PC-9 (cell line): ENCODE data around the gene CSF3R. TPM values are rescaled to one million over a fixed set of nuclear protein-coding genes. Genes with fewer than 3 reads are reported as not detected.

Source experiments
- BruUV-seq: library from RNA; stranded (reverse); fragments of 400-500 nt; replicated peaks from 2 replicates; lab custom pipeline; 2021; lab: Mats Ljungman, UMichigan
- CTCF ChIA-PET: fragments of 300-600 bp; sonication (Branson Sonifier 250); formaldehyde crosslinking; loops from one replicate; lab custom pipeline; 2022; ENCODE audit warnings: antibody characterized with exemption; lab: Charles Lee
- POLR2A ChIA-PET: fragments of 300-600 bp; sonication (Branson Sonifier 250); formaldehyde crosslinking; loops from one replicate; lab custom pipeline; 2022; ENCODE audit warnings: antibody characterized with exemption; ENCODE audit not compliant: unreplicated experiment; lab: Charles Lee
- DNase-seq, 2 experiments: peaks; one replicate each; pipeline versions ENCODE4 v3.0.0 to v3.0.0-alpha.2; 2015 to 2022; ENCODE audit warnings: mixed read lengths in 1 of 2
- H2AFZ ChIP-seq: fragments of 200-600 bp; sonication (generic); 2 replicates; pipeline ENCODE4 v1.8.1; 2017; ENCODE audit warnings: antibody characterized with exemption
- H3F3A ChIP-seq: fragments of 200-600 bp; sonication (generic); 2 replicates; pipeline ENCODE4 v1.8.1; 2017; ENCODE audit warnings: antibody characterized with exemption, mild to moderate bottlenecking, low read depth; ENCODE audit not compliant: insufficient read depth
- H3K27ac ChIP-seq: fragments of 200-600 bp; sonication (generic); 2 replicates; pipeline ENCODE4 v1.6.1; 2016; ENCODE audit warnings: mixed run types
- H3K27me3 ChIP-seq: fragments of 200-600 bp; sonication (generic); 2 replicates; pipeline ENCODE4 v1.6.1; 2016; ENCODE audit warnings: low read depth, mixed run types; ENCODE audit not compliant: insufficient read depth
- H3K36me3 ChIP-seq: fragments of 200-600 bp; sonication (generic); 2 replicates; pipeline ENCODE4 v1.6.1; 2016; ENCODE audit warnings: low read depth, mixed run types
- H3K4me1 ChIP-seq: fragments of 200-600 bp; sonication (generic); replicated peaks from 2 replicates; pipeline ENCODE4 v1.6.1; 2016; ENCODE audit warnings: mixed run types; ENCODE audit not compliant: insufficient read depth
- H3K4me2 ChIP-seq: fragments of 200-600 bp; sonication (generic); 2 replicates; pipeline ENCODE4 v1.6.1; 2017; ENCODE audit warnings: mixed run types
- H3K4me3 ChIP-seq: fragments of 200-600 bp; sonication (generic); 2 replicates; pipeline ENCODE4 v1.6.1; 2016; ENCODE audit warnings: mixed run types
- H3K79me2 ChIP-seq: fragments of 200-600 bp; sonication (generic); 2 replicates; pipeline ENCODE4 v1.6.1; 2017; ENCODE audit warnings: low read depth, mixed run types
- H3K9me2 ChIP-seq: fragments of 200-600 bp; sonication (generic); 2 replicates; pipeline ENCODE4 v1.8.1; 2017; ENCODE audit warnings: mild to moderate bottlenecking; ENCODE audit not compliant: insufficient read depth
- H3K9me3 ChIP-seq: fragments of 200-600 bp; sonication (generic); 2 replicates; pipeline ENCODE4 v1.8.1; 2016; ENCODE audit warnings: low read depth; ENCODE audit not compliant: insufficient read depth
- H4K20me1 ChIP-seq: fragments of 200-600 bp; sonication (generic); 2 replicates; pipeline ENCODE4 v1.8.1; 2017; ENCODE audit not compliant: insufficient read depth
- EZH2 ChIP-seq: fragments of 200-600 bp; sonication (generic); IDR thresholded peaks from 2 replicates; pipeline ENCODE4 v1.8.0; 2017; ENCODE audit warnings: antibody characterized with exemption, low read depth
- intact Hi-C: fragments of 100-400 bp; cut with micrococcal nuclease; formaldehyde crosslinking; loops from one replicate; pipeline ENCODE4 v1.10.0; 2022; ENCODE audit not compliant: unreplicated experiment
- total RNA-seq: library from RNA; stranded (reverse); gene quantifications from 2 replicates; pipeline ENCODE4 v1.2.3, GENCODE V29; 2021
- TF ChIP-seq, protein P1 (sequence below): fragments of 200-600 bp; sonication (generic); conservative IDR thresholded peaks from 2 replicates; pipeline ENCODE4 v1.6.1; 2017; ENCODE audit warnings: mixed run types, antibody characterized with exemption, mild to moderate bottlenecking, moderate library complexity

The CSF3R gene
- total RNA-seq, 1 experiment from 2014 or later = not detected

DNA sequence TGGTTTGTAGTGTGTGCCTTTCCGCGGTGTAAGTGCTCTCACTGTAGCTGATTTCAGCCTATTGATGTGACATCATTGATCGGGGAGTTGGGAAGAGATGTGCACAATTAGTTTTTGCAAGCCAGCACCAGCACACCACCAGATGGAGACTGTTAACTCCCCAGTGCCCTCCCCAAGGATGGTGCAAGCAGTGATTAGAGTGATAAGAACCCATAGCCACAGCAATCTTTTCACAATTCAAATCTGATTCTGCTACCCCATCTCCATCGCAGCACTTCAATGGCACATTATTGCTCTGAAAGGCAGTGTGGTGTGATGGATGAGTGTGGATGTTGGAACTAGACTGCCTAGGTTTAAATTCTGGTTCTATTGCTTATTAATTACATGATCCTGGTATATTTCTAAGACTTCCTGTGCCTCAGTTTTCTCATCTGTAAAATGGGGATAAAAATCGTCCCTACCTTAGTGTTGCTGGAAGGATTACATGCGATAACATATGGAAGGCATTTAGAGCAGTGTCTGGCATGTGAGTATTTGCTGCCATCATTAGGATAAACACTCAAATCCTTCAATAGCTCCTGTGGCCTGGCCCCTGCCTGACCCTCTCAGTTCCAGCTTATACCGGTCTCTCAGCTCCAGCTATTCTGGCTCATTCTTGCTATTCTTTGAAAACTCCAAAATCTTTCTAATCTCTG, 6.7 kb downstream of the CSF3R start:
- H3K79me2 ChIP-seq = no peaks in the 10 kb centered on the region

DNA sequence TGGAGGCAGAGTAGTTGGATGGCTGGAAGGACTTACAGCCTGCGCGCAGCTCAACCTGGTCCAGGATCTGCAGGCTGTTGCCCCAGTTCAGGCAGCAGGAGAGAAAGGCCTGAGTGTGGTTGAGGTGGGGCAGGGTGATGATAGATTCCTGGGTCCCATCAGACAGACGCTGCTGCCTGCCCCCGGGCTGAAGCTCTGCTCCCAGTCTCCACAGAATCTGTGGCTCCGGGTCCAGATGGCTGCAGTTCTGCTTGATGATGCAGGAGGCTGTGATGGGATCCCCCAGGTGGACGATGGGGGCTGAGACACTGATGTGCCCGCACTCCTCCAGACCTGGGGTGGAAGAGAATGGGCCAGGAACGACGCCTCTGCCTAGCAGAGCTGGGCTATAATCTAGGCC, 7.4 kb downstream of the CSF3R start:
- Histone ChIP-seq H2AFZ (no peak overlapping the region), H3K4me2 (no peak overlapping the region), H3K79me2 (no peaks in the 10 kb centered on the region), H3K4me3 (no peak overlapping the region), H3K27ac (no peak overlapping the region), H3K27me3 (no peaks in the 10 kb centered on the region), H3K9me2 (no peaks in the 10 kb centered on the region), H3K4me1 (peaks cover 18% of the 10 kb centered on the region), H3K9me3 (no peaks in the 10 kb centered on the region), H3K36me3 (no peaks in the 10 kb centered on the region), H3F3A (peaks cover 4% of the 10 kb centered on the region; the same call in 1 of the 2 replicates), H4K20me1 (no peaks in the 10 kb centered on the region)
- BruUV-seq = no TSS peak
- TF ChIP-seq, protein P1, sequence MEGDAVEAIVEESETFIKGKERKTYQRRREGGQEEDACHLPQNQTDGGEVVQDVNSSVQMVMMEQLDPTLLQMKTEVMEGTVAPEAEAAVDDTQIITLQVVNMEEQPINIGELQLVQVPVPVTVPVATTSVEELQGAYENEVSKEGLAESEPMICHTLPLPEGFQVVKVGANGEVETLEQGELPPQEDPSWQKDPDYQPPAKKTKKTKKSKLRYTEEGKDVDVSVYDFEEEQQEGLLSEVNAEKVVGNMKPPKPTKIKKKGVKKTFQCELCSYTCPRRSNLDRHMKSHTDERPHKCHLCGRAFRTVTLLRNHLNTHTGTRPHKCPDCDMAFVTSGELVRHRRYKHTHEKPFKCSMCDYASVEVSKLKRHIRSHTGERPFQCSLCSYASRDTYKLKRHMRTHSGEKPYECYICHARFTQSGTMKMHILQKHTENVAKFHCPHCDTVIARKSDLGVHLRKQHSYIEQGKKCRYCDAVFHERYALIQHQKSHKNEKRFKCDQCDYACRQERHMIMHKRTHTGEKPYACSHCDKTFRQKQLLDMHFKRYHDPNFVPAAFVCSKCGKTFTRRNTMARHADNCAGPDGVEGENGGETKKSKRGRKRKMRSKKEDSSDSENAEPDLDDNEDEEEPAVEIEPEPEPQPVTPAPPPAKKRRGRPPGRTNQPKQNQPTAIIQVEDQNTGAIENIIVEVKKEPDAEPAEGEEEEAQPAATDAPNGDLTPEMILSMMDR = no peak
- TF ChIP-seq EZH2 = no peak
- intact Hi-C loops = no loop called here
- ChIA-PET CTCF (no interaction called here), POLR2A (no interaction called here)
- DNase-seq = no peak

More for the DNA sequence above, 6.7 kb downstream of the CSF3R start:
- Histone ChIP-seq H3F3A (peaks cover 4% of the 10 kb centered on the region; the same call in 1 of the 2 replicates), H3K4me3 (no peak overlapping the region), H3K4me1 (peaks cover 18% of the 10 kb centered on the region), H3K27me3 (no peaks in the 10 kb centered on the region), H4K20me1 (no peaks in the 10 kb centered on the region), H2AFZ (no peak overlapping the region), H3K9me3 (no peaks in the 10 kb centered on the region), H3K4me2 (no peak overlapping the region), H3K36me3 (no peaks in the 10 kb centered on the region), H3K27ac (no peak overlapping the region), H3K9me2 (no peaks in the 10 kb centered on the region)
- no TSS peak for BruUV-seq
- ChIA-PET POLR2A (no interaction called here), CTCF (interaction anchor here (0.7 kb wide), 1 partner anchor 234 kb away, joined by 3 read pairs; no protein-coding TSS in a partner anchor)
- DNase-seq = no peak
- no peak for TF ChIP-seq EZH2
- TF ChIP-seq, protein P1 = no peak
- intact Hi-C loops = no loop called here

DNA sequence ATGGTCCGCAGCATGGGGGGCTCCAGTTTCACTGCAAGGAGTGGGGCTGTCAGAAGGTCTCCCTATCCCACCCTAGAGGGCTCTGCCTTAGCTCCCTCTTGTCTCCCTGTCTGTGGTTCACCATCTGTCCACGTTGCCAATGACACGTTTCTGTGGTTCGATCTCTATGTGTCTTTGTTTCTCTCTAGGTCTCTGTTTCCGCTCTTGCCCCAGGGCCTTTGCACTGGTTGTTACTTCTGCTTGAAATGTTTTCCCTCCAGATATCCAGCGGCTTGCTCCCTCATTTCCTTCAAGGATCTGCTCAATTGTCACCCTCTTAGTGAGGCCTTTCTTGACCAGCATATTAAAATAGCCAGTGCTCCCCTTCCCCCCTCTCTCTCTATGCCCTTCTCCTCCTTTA, 10.1 kb downstream of the CSF3R start:
- DNase-seq = no peak
- Histone ChIP-seq H3K4me2 (no peak overlapping the region), H3K36me3 (no peaks in the 10 kb centered on the region), H3K9me3 (no peaks in the 10 kb centered on the region), H3K27me3 (no peaks in the 10 kb centered on the region), H3K9me2 (no peaks in the 10 kb centered on the region), H2AFZ (no peak overlapping the region), H3K27ac (no peak overlapping the region), H3K4me1 (0 out of 2 replicates have a peak, but pooled peaks cover 8% of the 10 kb centered on the region), H3F3A (peaks cover 4% of the 10 kb centered on the region; the same call in 1 of the 2 replicates), H4K20me1 (no peaks in the 10 kb centered on the region), H3K79me2 (no peaks in the 10 kb centered on the region), H3K4me3 (no peak overlapping the region)
- TF ChIP-seq, protein P1 = no peak
- TF ChIP-seq EZH2 = no peak
- ChIA-PET CTCF (no interaction called here), POLR2A (no interaction called here)
- intact Hi-C loops = no loop called here
- no TSS peak for BruUV-seq
